HG03066 (cell line): ENCODE results near the gene RAD51C.
"Not testable (repeated sequence)": the region's sequence is repeated elsewhere in the genome, so short reads cannot be mapped to it uniquely, and the experiment has no call there.

Experiments
- ATAC-seq: cut with Tn5 transposase; IDR thresholded peaks from one replicate; pipeline ENCODE4 v1.9.1; 2021; ENCODE audit warnings: low read depth; ENCODE audit not compliant: unreplicated experiment

Gene RAD51C

GRCh38 chr17:58692239-58693055 is at the start of gene RAD51C:
TSS of gene RAD51C (plus strand) at chr17:58692602. CDS start at chr17:58692644, 42 bp downstream.
- peak; percentile 94 for ATAC-seq

GRCh38 chr17:58643147-58643546 is 49.3 kb upstream of the RAD51C start:
- ATAC-seq: no peak

GRCh38 chr17:58648236-58648635 is 44.2 kb upstream of the RAD51C start:
- no peak for ATAC-seq

- ATAC-seq: not testable (repeated sequence)
Observed at GRCh38 chr17:58657962-58658803, 34.2 kb upstream of the RAD51C start.

GRCh38 chr17:58658804-58659713 is 33.3 kb upstream of the RAD51C start:
- peak; percentile 65 for ATAC-seq

GRCh38 chr17:58659714-58660084 is 32.7 kb upstream of the RAD51C start:
- ATAC-seq: not testable (repeated sequence)

GRCh38 chr17:58660621-58661020 is 31.8 kb upstream of the RAD51C start:
- no peak for ATAC-seq

- no peak for ATAC-seq
Observed at GRCh38 chr17:58661499-58661898, 30.9 kb upstream of the RAD51C start.

- no peak for ATAC-seq
Observed at GRCh38 chr17:58664302-58664701, 28.1 kb upstream of the RAD51C start.

GRCh38 chr17:58665946-58666857 is 26.2 kb upstream of the RAD51C start:
- ATAC-seq: no peak

GRCh38 chr17:58666858-58667267 is 25.5 kb upstream of the RAD51C start:
- no peak for ATAC-seq

GRCh38 chr17:58667934-58668597 is 24.3 kb upstream of the RAD51C start:
- ATAC-seq: no peak

- ATAC-seq: no peak
Observed at GRCh38 chr17:58668598-58668935, 23.8 kb upstream of the RAD51C start.

GRCh38 chr17:58669853-58670252 is 22.5 kb upstream of the RAD51C start:
- ATAC-seq: no peak

GRCh38 chr17:58671969-58672368 is 20.4 kb upstream of the RAD51C start:
- no peak for ATAC-seq

- no peak for ATAC-seq
Observed at GRCh38 chr17:58677194-58677880, 15.1 kb upstream of the RAD51C start.

- not testable (repeated sequence) for ATAC-seq
Observed at GRCh38 chr17:58678287-58678686, 14.1 kb upstream of the RAD51C start.

- no peak for ATAC-seq
Observed at GRCh38 chr17:58679263-58680037, 13.0 kb upstream of the RAD51C start.
